SK-N-SH (cell line): Measurements from ENCODE around the gene EML1. TPM values are rescaled to one million over a fixed set of nuclear protein-coding genes. Genes with fewer than 3 reads are reported as not detected.

Experiments
- CTCF ChIA-PET: fragments of 300-600, 350-600 bp; formaldehyde crosslinking; extraction: SDS; loops from one replicate; lab custom pipeline; 2021; lab: Yijun Ruan, JAX
- POLR2A ChIA-PET: fragments of 350-600 bp; sonication (Branson Sonifier 250); formaldehyde crosslinking; extraction: SDS; loops from one replicate; lab custom pipeline; 2020; ENCODE audit warnings: antibody characterized with exemption, inconsistent platforms; lab: Yijun Ruan, JAX
- DNase-seq: peaks from one replicate; pipeline ENCODE4 v3.0.0; 2012
- H2AFZ ChIP-seq: fragments of 200-600 bp; sonication (generic); 2 replicates; pipeline ENCODE4 v1.8.1; 2016; ENCODE audit warnings: antibody characterized with exemption, mild to moderate bottlenecking, low read depth
- H3F3A ChIP-seq: fragments of 200-600 bp; sonication (generic); replicated peaks from 2 replicates; pipeline ENCODE3; 2016; ENCODE audit warnings: antibody characterized with exemption, mild to moderate bottlenecking; ENCODE audit not compliant: insufficient read depth
- H3K27ac ChIP-seq, 2 experiments: fragments of 200-500 bp in 1 of 2; fragments of 200-600 bp in 1 of 2; sonication (Bioruptor generic) in 1 of 2; sonication (generic), shearing (Covaris generic) in 1 of 2; 2 replicates each; pipeline versions ENCODE4 v1.5.1 to v1.6.1; 2014 to 2016; ENCODE audit warnings: low read depth in 2 of 2, inconsistent platforms in 1 of 2, low read length in 1 of 2, mild to moderate bottlenecking in 1 of 2, mixed read lengths in 1 of 2
- H3K27me3 ChIP-seq: fragments of 200-600 bp; sonication (generic), shearing (Covaris generic); 2 replicates; pipeline ENCODE4 v1.6.1; 2016; ENCODE audit warnings: mixed run types; ENCODE audit not compliant: insufficient read depth
- H3K36me3 ChIP-seq, 2 experiments: fragments of 200-500 bp in 1 of 2; fragments of 200-600 bp in 1 of 2; sonication (Bioruptor generic) in 1 of 2; sonication (generic) in 1 of 2; replicated peaks in 1 of 2; 2 replicates each; pipeline versions ENCODE3 to v1.5.1; 2014 to 2016; ENCODE audit warnings: low read length in 1 of 2, mild to moderate bottlenecking in 1 of 2; ENCODE audit not compliant: insufficient read depth in 2 of 2, control insufficient read depth in 1 of 2
- H3K4me1 ChIP-seq, 2 experiments: fragments of 200-500 bp in 1 of 2; fragments of 200-600 bp in 1 of 2; sonication (Bioruptor generic) in 1 of 2; sonication (generic), shearing (Covaris generic) in 1 of 2; 2 replicates each; pipeline versions ENCODE4 v1.5.1 to v1.6.1; 2014 to 2016; ENCODE audit warnings: low read depth in 1 of 2, low read length in 1 of 2, mixed run types in 1 of 2; ENCODE audit not compliant: insufficient read depth in 2 of 2, control insufficient read depth in 1 of 2
- H3K4me2 ChIP-seq: fragments of 200-600 bp; sonication (generic), shearing (Covaris generic); 2 replicates; pipeline ENCODE4 v1.6.1; 2017; ENCODE audit warnings: mixed run types
- H3K4me3 ChIP-seq, 2 experiments: fragments of 200-500 bp in 1 of 2; fragments of 200-600 bp in 1 of 2; sonication (Bioruptor generic) in 1 of 2; sonication (generic), shearing (Covaris generic) in 1 of 2; 2 replicates each; pipeline versions ENCODE4 v1.5.1 to v1.8.1; 2014 to 2016; ENCODE audit warnings: low read depth in 2 of 2, inconsistent platforms in 1 of 2, low read length in 1 of 2, mild to moderate bottlenecking in 1 of 2, mixed read lengths in 1 of 2, moderate library complexity in 1 of 2
- H3K79me2 ChIP-seq: fragments of 200-600 bp; sonication (generic); 2 replicates; pipeline ENCODE4 v1.8.1; 2017; ENCODE audit warnings: mild to moderate bottlenecking; ENCODE audit not compliant: insufficient read depth
- H3K9ac ChIP-seq: fragments of 200-600 bp; sonication (generic); 2 replicates; pipeline ENCODE4 v1.6.1; 2017; ENCODE audit warnings: mixed run types
- H3K9me2 ChIP-seq: fragments of 200-600 bp; sonication (generic); 2 replicates; pipeline ENCODE4 v1.6.1; 2017; ENCODE audit warnings: mixed run types
- H3K9me3 ChIP-seq: fragments of 200-600 bp; sonication (generic); 2 replicates; pipeline ENCODE4 v1.6.1; 2017; ENCODE audit warnings: mixed run types, mild to moderate bottlenecking, moderate library complexity
- H4K20me1 ChIP-seq: fragments of 200-600 bp; sonication (generic); 2 replicates; pipeline ENCODE4 v1.6.1; 2017; ENCODE audit warnings: mild to moderate bottlenecking, mixed run types; ENCODE audit not compliant: insufficient read depth
- CHD2 ChIP-seq: fragments of 150-350 bp; IDR thresholded peaks from 2 replicates; pipeline ENCODE4 v1.6.1; 2018; ENCODE audit warnings: low read length; ENCODE audit not compliant: partially characterized antibody
- FOXM1 ChIP-seq: IDR thresholded peaks from 2 replicates; pipeline ENCODE4 v1.4.0; 2012; ENCODE audit warnings: low read depth, mild to moderate bottlenecking
- JUND ChIP-seq: IDR thresholded peaks from 2 replicates; pipeline ENCODE4 v1.4.0; 2012
- MEF2A ChIP-seq: IDR thresholded peaks from 2 replicates; pipeline ENCODE4 v1.4.0; 2012; ENCODE audit warnings: low read depth, borderline replicate concordance
- MXI1 ChIP-seq: IDR thresholded peaks from 2 replicates; pipeline ENCODE4 v1.6.1; 2012; ENCODE audit warnings: mild to moderate bottlenecking, low read depth, low read length, improper control_type of control experiment
- NFIC ChIP-seq: IDR thresholded peaks from 2 replicates; pipeline ENCODE4 v1.4.0; 2012; ENCODE audit warnings: borderline replicate concordance
- RCOR1 ChIP-seq: fragments of 150-350 bp; IDR thresholded peaks from 2 replicates; pipeline ENCODE4 v1.6.1; 2017; ENCODE audit warnings: antibody characterized with exemption, low read length
- RFX5 ChIP-seq: IDR thresholded peaks from 2 replicates; pipeline ENCODE4 v1.6.1; 2012; ENCODE audit warnings: mild to moderate bottlenecking, improper control_type of control experiment, low read length
- SMC3 ChIP-seq: IDR thresholded peaks from 2 replicates; pipeline ENCODE4 v1.6.1; 2012; ENCODE audit warnings: low read depth, low read length, improper control_type of control experiment
- TAF1 ChIP-seq: IDR thresholded peaks from 2 replicates; pipeline ENCODE4 v1.6.1; 2012; ENCODE audit warnings: low read depth, mild to moderate bottlenecking, low read length, moderate library complexity, borderline replicate concordance
- TCF12 ChIP-seq: IDR thresholded peaks from 2 replicates; pipeline ENCODE4 v1.4.0; 2012
- TEAD4 ChIP-seq: IDR thresholded peaks from 2 replicates; pipeline ENCODE4 v1.4.0; 2012; ENCODE audit warnings: mild to moderate bottlenecking, borderline replicate concordance; ENCODE audit not compliant: insufficient read depth
- USF2 ChIP-seq: fragments of 150-350 bp; IDR thresholded peaks from 2 replicates; pipeline ENCODE4 v1.6.1; 2017; ENCODE audit warnings: antibody characterized with exemption, low read length, low read depth, borderline replicate concordance
- WGBS: methylation state at CpG from one replicate; pipeline ENCODE4 v1.1.6; 2017; ENCODE audit warnings: low lambda C conversion rate; 5-methylcytosine and 5-hydroxymethylcytosine counted together
- polyA plus RNA-seq, 3 experiments: library from polyadenylated mRNA; depleted of rRNA; stranded (reverse); fragments of >200 nt; gene quantifications; 2 replicates each; pipeline ENCODE4 v1.2.3, GENCODE V29; 2012
- TF ChIP-seq, protein P1 (sequence below): fragments of 200-600 bp; sonication (generic); IDR thresholded peaks from 2 replicates; pipeline ENCODE4 v1.6.1; 2017; ENCODE audit warnings: antibody characterized with exemption, mild to moderate bottlenecking, moderate library complexity
- TF ChIP-seq, protein P2 (sequence below): fragments of 150-350 bp; IDR thresholded peaks from 2 replicates; pipeline ENCODE4 v1.6.1; 2016; ENCODE audit warnings: mild to moderate bottlenecking, low read depth, low read length
- TF ChIP-seq, protein P3 (sequence below): IDR thresholded peaks from 2 replicates; pipeline ENCODE4 v1.4.0; 2012; ENCODE audit warnings: low read depth

EML1 gene
- polyA plus RNA-seq, 1 of the 3 experiments (the other 2 are of a cell fraction): 6.3 TPM

DNA sequence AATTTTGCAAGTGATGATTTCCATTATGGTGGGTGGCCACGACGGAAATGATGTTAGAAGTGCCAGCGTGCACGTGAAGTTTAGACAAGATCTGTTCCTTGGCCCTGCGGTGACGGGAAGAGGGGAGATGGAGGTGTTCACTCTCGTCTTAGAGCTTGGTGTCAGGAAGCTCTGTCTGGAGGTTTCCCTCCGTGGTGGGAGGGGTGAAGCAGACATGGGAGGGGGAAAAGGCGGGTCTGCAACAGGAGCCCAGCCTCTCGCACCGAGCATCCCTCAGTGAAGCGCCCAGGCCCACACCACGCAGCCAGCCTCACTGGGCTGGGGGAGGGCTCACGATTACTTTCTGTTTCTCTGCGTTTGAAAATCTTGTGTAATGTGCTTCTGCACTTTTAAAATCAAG, 26.3 kb downstream of the EML1 start:
- Histone ChIP-seq H3K9me2 (no peaks in the 10 kb centered on the region), H3K9ac (no peak overlapping the region), H3K27ac (no peak overlapping the region), H2AFZ (no peak overlapping the region), H3K4me3 (no peak overlapping the region), H3K9me3 (no peaks in the 10 kb centered on the region), H3K36me3 (no peaks in the 10 kb centered on the region), H3K4me1 (peaks cover 0 to 13% of the 10 kb centered on the region in 2 experiments; a peak in 1 of 4 replicates), H3K79me2 (no peaks in the 10 kb centered on the region; the same call in 1 of the 2 replicates), H3K4me2 (no peak overlapping the region), H3K27me3 (no peaks in the 10 kb centered on the region), H3F3A (no peaks in the 10 kb centered on the region), H4K20me1 (peaks cover 56% of the 10 kb centered on the region)
- ChIA-PET CTCF (interaction anchor here (0.9 to 1.4 kb wide), 5 partner anchors 28 to 90 kb away, joined by 3 to 5 read pairs (median 3); no protein-coding TSS in a partner anchor), POLR2A (no interaction called here)
- 89% methylated on average over 15 of the region's 15 CpGs for WGBS
- TF ChIP-seq RCOR1: no peak
- TF ChIP-seq TEAD4: no peak
- TF ChIP-seq FOXM1: no peak
- no peak for TF ChIP-seq MEF2A
- no peak for TF ChIP-seq MXI1
- TF ChIP-seq, protein P1, sequence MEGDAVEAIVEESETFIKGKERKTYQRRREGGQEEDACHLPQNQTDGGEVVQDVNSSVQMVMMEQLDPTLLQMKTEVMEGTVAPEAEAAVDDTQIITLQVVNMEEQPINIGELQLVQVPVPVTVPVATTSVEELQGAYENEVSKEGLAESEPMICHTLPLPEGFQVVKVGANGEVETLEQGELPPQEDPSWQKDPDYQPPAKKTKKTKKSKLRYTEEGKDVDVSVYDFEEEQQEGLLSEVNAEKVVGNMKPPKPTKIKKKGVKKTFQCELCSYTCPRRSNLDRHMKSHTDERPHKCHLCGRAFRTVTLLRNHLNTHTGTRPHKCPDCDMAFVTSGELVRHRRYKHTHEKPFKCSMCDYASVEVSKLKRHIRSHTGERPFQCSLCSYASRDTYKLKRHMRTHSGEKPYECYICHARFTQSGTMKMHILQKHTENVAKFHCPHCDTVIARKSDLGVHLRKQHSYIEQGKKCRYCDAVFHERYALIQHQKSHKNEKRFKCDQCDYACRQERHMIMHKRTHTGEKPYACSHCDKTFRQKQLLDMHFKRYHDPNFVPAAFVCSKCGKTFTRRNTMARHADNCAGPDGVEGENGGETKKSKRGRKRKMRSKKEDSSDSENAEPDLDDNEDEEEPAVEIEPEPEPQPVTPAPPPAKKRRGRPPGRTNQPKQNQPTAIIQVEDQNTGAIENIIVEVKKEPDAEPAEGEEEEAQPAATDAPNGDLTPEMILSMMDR: no peak
- no peak for TF ChIP-seq SMC3
- no peak for TF ChIP-seq JUND
- TF ChIP-seq, protein P2, sequence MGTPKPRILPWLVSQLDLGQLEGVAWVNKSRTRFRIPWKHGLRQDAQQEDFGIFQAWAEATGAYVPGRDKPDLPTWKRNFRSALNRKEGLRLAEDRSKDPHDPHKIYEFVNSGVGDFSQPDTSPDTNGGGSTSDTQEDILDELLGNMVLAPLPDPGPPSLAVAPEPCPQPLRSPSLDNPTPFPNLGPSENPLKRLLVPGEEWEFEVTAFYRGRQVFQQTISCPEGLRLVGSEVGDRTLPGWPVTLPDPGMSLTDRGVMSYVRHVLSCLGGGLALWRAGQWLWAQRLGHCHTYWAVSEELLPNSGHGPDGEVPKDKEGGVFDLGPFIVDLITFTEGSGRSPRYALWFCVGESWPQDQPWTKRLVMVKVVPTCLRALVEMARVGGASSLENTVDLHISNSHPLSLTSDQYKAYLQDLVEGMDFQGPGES: no peak
- TF ChIP-seq RFX5: no peak
- TF ChIP-seq CHD2: no peak
- TF ChIP-seq TCF12: no peak
- no peak for DNase-seq

GRCh38 chr14:99820702-99821331, 27.6 kb downstream of the EML1 start:
- no peaks in the 10 kb centered on the region for H3K9me2 ChIP-seq

More at GRCh38 chr14:99820702-99821331, 27.6 kb downstream of the EML1 start:
- no peak overlapping the region for H3K9ac ChIP-seq
- TF ChIP-seq NFIC (no peak), USF2 (no peak), TEAD4 (no peak), TAF1 (no peak)
- TF ChIP-seq, protein P3, sequence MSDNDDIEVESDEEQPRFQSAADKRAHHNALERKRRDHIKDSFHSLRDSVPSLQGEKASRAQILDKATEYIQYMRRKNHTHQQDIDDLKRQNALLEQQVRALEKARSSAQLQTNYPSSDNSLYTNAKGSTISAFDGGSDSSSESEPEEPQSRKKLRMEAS: no peak
- no peaks in the 10 kb centered on the region; the same call in 1 of the 2 replicates for H3K79me2 ChIP-seq
- CTCF ChIA-PET: interaction anchor here (0.6 to 1.4 kb wide), 5 partner anchors 15 to 192 kb away, joined by 3 to 5 read pairs (median 3); no protein-coding TSS in a partner anchor
- H3K27me3 ChIP-seq: no peaks in the 10 kb centered on the region
- WGBS: 96% methylated on average over 10 of the region's 10 CpGs
- peaks cover 51% of the 10 kb centered on the region for H4K20me1 ChIP-seq
- H3K9me3 ChIP-seq: no peaks in the 10 kb centered on the region
- H3F3A ChIP-seq: no peaks in the 10 kb centered on the region
- no peak overlapping the region for H2AFZ ChIP-seq
- H3K4me2 ChIP-seq: no peak overlapping the region
- no peak overlapping the region for H3K27ac ChIP-seq
- no peaks in the 10 kb centered on the region for H3K36me3 ChIP-seq
- peaks cover 0 to 13% of the 10 kb centered on the region in 2 experiments; a peak in 1 of 4 replicates for H3K4me1 ChIP-seq
- no peak for DNase-seq
- no peak overlapping the region for H3K4me3 ChIP-seq
- POLR2A ChIA-PET: no interaction called here
